ENCODE data around the gene SERPING1. TPM values are rescaled to one million over a fixed set of nuclear protein-coding genes. Genes with fewer than 3 reads are reported as not detected.

Gene SERPING1
- total RNA-seq, 1 donor from 2014 or later: 74.7 TPM

DNA sequence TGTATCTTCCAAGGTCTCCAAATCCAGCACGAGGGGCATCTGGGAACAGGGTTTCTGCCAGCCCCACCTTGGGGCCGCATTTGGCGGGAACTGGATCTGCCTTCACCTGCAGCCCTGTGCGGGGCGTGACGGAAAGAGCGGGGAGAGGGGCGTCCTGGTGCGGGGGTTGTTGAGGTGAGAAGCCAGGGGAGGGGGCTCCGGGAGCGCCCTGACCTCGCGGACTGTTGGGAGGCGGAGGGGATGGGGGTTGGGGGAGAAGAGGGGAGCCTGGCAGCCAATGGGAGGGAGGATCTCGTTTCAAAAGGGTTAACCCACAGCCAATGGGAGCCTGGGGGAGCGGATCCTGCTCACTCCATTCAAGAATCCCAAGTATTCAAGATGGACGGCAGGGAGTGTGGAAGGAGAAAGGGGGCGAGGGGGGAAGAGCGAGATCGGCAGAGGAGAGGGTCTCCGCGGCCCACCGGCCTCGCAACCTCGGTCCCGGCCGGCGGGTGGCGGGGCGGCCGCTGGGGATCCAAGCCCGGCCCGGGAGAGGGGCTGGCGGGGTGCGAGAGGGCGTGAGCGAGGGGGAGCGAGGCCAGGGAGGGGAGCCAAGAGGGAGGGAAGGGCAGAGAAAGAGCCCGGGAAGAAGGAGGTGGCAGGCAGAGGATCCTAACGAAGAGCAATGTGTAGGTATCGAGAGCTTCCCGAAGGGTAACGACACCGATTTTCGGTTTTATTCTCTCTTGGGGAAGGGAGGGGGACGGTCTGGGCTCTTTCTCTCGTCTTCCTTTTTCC, 40.7 kb downstream of the SERPING1 start:
- H3K4me1 Mint-ChIP-seq (ENCODE audit: unreplicated experiment): peaks cover 29% of the 10 kb centered on the region
- TF ChIP-seq, protein P1, sequence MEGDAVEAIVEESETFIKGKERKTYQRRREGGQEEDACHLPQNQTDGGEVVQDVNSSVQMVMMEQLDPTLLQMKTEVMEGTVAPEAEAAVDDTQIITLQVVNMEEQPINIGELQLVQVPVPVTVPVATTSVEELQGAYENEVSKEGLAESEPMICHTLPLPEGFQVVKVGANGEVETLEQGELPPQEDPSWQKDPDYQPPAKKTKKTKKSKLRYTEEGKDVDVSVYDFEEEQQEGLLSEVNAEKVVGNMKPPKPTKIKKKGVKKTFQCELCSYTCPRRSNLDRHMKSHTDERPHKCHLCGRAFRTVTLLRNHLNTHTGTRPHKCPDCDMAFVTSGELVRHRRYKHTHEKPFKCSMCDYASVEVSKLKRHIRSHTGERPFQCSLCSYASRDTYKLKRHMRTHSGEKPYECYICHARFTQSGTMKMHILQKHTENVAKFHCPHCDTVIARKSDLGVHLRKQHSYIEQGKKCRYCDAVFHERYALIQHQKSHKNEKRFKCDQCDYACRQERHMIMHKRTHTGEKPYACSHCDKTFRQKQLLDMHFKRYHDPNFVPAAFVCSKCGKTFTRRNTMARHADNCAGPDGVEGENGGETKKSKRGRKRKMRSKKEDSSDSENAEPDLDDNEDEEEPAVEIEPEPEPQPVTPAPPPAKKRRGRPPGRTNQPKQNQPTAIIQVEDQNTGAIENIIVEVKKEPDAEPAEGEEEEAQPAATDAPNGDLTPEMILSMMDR (conservative IDR thresholded peaks at IDR 0.05): no peak
- peak; percentile 84 for DNase-seq (ENCODE audit: extremely low spot score, unreplicated experiment)
- peaks cover 10% of the 10 kb centered on the region for H3K36me3 Mint-ChIP-seq
- H3K27me3 Mint-ChIP-seq: no peaks in the 10 kb centered on the region
- peak overlapping the region; percentile 98 for H3K4me3 Mint-ChIP-seq
- no peaks in the 10 kb centered on the region for H3K9me3 Mint-ChIP-seq
- H3K27ac Mint-ChIP-seq: peak overlapping the region; percentile 98

DNA sequence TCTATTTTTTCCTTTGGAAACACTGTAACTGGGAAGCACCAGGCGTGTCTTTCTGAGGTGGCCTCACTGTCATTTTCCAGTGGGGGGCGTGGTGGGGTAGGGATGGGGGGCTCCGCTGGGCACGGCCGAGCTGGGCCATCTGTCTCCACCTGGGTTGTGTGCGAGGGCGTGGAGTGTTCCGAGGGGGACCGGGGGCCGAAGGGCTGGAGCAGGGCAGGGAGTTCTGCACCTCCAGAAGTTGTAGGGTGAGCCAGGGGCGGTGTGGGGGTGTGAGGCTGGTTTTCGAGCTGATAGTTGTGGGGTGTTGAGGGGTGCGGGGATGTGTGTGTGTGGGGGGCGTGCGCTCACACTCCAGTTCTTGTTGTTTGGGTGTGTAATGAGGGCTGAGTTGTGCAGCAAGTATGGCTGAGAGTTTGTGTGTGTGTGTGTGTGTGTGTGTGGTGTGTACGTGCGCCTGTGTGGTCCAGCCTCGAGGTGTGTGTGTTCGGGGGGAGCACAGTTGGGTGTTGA, 41.4 kb downstream of the SERPING1 start:
- H3K4me1 Mint-ChIP-seq (ENCODE audit: unreplicated experiment): peaks cover 36% of the 10 kb centered on the region
- peaks cover 16% of the 10 kb centered on the region for H3K36me3 Mint-ChIP-seq
- peak overlapping the region; percentile 98 for H3K27ac Mint-ChIP-seq
- H3K9me3 Mint-ChIP-seq: no peaks in the 10 kb centered on the region
- H3K4me3 Mint-ChIP-seq: peak overlapping the region; percentile 98
- TF ChIP-seq, protein P1 (conservative IDR thresholded peaks at IDR 0.05): no peak
- no peaks in the 10 kb centered on the region for H3K27me3 Mint-ChIP-seq
- DNase-seq (ENCODE audit: extremely low spot score, unreplicated experiment): no peak

DNA sequence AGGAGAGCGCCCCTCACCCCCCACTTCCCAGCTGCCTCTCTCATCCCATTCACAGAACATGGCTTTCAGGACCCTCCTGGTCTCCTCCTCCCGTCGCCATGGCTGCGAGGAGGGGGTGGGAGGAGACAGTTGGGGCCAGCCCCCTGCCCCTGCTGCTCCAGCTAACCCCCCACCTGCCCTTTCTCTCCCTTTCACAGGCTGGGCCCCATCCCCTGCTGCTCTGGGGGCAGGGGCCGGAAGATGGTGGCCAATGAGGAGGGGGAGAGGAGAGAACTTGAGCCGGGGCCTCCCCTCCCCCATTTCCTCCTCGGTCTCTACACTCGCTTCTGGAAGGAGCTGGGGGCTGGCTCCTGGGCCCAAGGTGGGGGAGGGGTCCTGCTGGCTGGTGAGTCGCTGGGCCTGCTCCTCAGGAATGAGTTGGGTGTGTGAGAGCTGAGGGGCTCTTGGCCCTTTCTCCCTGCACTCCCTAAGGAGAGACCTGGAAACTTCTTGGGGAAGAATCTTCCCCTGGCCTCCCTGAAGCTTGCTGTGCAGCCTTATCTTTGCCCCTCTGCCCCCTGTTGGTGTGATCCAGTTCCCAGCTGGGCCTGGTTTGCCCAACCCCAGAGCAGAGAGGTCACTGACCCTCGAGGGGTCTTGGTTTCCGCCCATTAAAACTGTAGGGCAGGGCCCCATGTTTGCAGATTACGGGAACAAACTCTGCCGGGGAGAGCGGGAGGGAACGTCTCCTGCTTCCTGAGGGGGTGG, 42.0 kb downstream of the SERPING1 start:
- Mint-ChIP-seq H3K4me3 (peak overlapping the region; percentile 98), H3K27me3 (no peaks in the 10 kb centered on the region), H3K27ac (peak overlapping the region; percentile 98), H3K9me3 (no peaks in the 10 kb centered on the region), H3K4me1 (ENCODE audit: unreplicated experiment) (peaks cover 38% of the 10 kb centered on the region), H3K36me3 (peaks cover 17% of the 10 kb centered on the region)
- TF ChIP-seq, protein P1 (conservative IDR thresholded peaks at IDR 0.05): peak; percentile 40
- peak; percentile 96 for DNase-seq (ENCODE audit: extremely low spot score, unreplicated experiment)

DNA sequence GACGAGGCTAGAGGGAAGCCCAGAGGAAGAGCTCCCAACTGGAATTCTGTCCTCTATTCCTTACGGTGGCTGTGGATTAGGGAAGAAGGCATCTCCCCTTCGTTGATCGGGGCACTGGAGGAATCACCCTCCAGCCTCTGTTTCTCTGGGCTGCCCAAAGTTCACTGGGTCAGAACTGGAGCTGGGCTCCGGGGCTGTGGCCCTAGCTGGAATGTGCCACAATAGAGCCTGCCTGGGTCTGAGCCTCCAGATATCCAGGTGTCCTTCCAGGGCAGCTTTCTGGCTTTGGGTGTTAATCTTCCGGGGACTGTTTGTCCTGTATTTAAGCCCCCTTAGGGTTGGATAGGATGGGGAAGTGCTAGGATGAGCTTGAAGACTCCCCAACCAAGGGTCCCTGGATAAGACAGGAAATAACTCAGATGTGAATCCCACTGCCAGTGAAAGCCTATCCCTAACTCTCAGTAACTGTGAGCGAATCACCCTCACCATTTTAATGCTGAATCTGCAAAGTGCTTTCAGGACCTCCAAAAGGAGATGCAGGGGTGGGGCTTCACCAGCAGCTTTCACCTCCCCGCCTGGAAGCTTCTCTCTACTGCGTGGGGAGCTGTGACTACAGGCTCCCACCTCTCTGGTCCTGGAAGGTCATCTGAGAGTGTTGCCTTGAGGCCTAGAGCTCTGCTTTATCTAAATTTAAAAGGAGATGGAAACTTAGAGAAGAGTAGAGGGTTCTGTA, 42.7 kb downstream of the SERPING1 start:
- TF ChIP-seq, protein P1 (conservative IDR thresholded peaks at IDR 0.05): no peak
- Mint-ChIP-seq H3K9me3 (no peaks in the 10 kb centered on the region), H3K27ac (peak overlapping the region; percentile 98), H3K4me3 (peak overlapping the region; percentile 98), H3K36me3 (peaks cover 17% of the 10 kb centered on the region), H3K27me3 (no peaks in the 10 kb centered on the region), H3K4me1 (ENCODE audit: unreplicated experiment) (peaks cover 44% of the 10 kb centered on the region)
- DNase-seq (ENCODE audit: extremely low spot score, unreplicated experiment): no peak

DNA sequence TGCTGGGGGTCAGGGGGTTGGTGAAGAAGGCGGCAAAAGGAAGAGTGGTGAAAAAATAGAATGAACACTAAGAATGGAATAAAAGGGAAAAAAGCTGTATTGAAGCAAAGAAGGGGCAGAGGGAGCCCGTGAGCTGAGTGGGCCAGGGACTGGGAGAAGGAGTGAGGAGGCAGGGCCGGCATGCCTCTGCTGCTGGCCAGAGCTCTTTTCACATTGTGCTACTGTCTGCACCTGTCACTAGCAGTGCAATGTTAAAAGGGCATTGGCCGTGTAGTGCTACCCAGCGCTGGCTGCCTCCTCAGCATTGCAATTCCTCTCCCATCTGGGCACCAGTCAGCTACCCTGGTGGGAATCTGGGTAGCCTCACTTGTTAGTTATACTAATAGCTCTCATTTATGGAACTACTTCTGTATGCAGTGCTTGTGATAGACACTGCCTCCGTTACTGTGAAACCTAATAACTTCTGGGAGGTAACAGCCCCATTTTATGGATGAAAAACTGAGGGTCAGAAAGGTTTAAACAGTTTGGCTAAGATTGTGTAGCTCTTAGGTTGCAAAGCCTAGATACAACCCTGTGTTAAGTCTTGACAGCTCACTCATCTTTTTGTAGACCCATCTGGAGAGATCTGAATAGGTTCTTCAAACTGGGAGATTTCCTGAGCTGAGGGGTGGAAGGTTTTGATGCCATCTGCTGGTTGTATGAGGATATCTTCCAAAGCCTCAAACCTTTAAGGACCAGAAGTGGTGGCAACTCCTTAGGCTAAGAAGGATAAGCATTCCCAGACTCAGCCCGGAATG, 43.7 kb downstream of the SERPING1 start:
- Mint-ChIP-seq H3K4me1 (ENCODE audit: unreplicated experiment) (peaks cover 53% of the 10 kb centered on the region), H3K36me3 (peaks cover 17% of the 10 kb centered on the region)

More for the DNA sequence above, 43.7 kb downstream of the SERPING1 start:
- Mint-ChIP-seq H3K9me3 (no peaks in the 10 kb centered on the region), H3K27me3 (peaks cover 4% of the 10 kb centered on the region), H3K4me3 (peak overlapping the region; percentile 98), H3K27ac (peak overlapping the region; percentile 98)
- DNase-seq (ENCODE audit: extremely low spot score, unreplicated experiment): no peak
- TF ChIP-seq, protein P1 (conservative IDR thresholded peaks at IDR 0.05): peak; percentile 65
